RCC 7860 (cell line): Measurements from ENCODE around the gene KRTAP10-9.
"Not testable (repeated sequence)": the region's sequence is repeated elsewhere in the genome, so short reads cannot be mapped to it uniquely, and the experiment has no call there.

Experiments used
- DNase-seq: peaks from one replicate; pipeline ENCODE4 v3.0.0-alpha.2; 2015; ENCODE audit warnings: low spot score
- FAIRE-seq: peaks from 2 replicates; lab custom pipeline; 2012; peaks lifted over from hg19 to GRCh38; lab: Jason Lieb, UNC

KRTAP10-9 gene

DNA sequence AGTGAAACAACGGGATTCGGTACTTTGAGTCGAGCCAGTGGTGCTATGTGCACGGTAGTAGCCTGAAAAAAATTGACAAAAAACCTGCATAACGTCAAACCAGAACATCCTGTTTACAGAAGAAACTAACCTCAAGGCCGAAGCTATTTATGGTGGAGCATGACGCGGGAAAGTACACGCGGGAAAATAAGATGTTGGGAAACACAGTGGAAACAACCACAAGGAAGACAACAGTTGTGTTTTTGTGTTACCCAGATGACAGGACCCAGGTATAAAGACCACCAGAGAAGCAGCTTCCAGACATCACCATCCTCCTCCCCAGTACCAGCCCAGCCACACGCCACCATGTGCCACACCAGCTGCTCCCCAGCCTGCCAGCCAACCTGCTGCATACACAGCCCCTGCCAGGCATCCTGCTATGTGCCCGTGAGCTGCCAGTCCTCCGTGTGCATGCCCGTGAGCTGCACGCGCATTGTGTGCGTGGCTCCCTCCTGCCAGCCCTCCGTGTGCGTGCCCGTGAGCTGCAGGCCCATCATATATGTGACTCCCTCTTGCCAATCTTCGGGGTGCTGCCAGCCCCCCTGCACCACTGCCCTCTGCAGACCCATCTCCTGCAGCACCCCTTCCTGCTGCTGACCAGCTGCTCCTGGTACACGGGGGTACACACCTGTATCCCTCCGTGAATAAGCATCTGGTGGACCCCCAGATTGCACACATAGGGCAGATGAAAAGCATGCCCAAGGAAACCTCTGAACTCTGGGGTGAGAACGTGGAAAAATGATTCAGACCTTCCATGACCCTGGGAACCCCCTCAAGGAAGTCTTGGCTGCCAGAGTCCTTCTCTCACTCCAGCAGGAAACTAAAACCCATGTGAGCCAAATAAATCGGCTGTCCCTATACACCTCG, 31.0 kb downstream of the KRTAP10-9 start, which contains the start of gene KRTAP12-3:
Gene KRTAP12-3, plus strand, starts transcription at position 298 of the 906 bp plus-strand sequence. Its CDS starts 48 bp downstream, at position 346.
- DNase-seq, result no peak
- FAIRE-seq, result no peak

DNA sequence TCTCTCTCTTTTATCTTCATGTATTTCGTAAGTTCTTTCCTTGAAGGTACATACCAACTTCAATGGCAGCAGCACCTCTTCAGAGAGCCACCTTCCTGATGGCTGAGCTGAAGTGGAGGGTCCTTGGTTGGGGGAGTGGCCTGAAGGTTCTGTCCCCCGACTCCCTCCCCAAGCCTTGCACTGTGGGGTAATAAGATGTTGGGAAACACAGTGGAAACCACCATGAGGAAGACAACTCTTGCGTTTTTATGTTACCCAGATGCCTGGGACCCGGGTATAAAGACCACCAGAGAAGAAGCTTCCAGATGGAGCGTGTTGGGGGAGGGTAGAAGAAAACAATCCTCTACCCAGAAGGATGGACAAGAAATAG, 31.6 kb downstream of the KRTAP10-9 start:
- FAIRE-seq (no peak), DNase-seq (no peak)

DNA sequence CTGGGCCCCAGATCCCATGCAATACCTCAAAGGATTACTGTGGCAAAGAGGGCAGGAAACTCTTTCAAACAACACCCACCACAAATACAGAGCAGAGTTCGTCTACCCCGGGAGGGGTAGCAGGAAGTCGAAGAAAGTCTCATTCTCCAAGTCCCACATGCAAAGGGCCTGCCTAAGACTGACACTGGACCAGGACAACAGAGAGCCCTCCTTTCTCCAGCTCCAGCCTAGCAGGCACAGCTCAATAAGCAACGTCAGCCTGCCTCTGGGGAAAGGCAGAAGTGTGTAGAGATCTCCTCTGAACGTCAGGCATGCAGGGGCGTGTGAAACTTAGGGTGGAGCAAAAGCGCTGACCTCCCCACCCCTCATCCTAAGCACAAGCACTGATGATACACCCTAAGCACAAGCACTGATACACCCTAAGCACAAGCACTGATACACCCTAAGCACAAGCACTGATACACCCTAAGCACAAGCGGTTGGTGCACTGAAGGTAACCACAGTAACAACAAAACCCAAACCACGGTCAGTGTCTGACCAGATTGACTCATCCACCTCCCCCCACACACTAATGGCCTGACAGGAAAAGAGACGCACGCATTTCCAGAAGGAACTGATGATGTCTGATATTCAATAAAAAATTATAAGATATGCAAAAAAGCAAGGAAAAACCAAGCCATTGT, 32.2 kb downstream of the KRTAP10-9 start:
- DNase-seq, result no peak
- no peak for FAIRE-seq

DNA sequence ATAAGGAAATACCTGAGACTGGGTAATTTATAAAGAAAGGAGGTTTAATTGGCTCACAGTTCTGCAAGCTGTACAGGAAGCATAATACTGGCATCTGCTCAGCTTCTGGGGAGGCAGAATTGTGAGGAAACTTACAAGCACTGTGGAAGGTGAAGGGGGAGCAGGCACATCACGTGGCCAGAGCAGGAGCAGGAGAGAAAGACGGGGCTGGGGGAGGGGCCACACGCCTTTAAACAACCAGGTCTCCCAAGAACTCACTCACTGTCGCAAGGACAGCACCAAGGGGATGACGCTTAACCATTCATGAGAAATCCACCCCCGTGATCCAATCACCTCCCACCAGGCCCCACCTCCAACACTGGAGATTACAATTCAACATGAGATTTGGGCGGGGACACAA, 34.7 kb downstream of the KRTAP10-9 start:
- FAIRE-seq, DNase-seq: not testable (repeated sequence)

DNA sequence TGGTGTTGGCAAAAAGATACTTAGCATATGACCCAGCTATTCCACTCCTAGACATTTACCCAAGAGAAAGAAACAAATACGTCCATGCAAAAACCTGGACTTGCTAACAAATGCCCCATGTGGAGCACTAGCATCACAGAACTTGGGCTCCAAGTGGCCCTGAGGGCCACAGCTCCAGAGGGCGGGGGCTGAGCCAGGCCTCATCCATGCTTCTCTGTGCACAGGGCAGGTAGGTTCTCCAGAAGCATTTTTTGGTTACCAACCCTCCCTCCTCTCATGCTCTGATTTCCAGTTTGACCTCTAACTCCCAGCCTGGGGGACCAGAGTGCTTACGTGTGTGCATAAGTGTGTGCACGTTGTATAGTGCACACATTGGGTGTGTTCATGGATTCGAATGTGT, 37.8 kb downstream of the KRTAP10-9 start:
- DNase-seq (no peak), FAIRE-seq (no peak)

DNA sequence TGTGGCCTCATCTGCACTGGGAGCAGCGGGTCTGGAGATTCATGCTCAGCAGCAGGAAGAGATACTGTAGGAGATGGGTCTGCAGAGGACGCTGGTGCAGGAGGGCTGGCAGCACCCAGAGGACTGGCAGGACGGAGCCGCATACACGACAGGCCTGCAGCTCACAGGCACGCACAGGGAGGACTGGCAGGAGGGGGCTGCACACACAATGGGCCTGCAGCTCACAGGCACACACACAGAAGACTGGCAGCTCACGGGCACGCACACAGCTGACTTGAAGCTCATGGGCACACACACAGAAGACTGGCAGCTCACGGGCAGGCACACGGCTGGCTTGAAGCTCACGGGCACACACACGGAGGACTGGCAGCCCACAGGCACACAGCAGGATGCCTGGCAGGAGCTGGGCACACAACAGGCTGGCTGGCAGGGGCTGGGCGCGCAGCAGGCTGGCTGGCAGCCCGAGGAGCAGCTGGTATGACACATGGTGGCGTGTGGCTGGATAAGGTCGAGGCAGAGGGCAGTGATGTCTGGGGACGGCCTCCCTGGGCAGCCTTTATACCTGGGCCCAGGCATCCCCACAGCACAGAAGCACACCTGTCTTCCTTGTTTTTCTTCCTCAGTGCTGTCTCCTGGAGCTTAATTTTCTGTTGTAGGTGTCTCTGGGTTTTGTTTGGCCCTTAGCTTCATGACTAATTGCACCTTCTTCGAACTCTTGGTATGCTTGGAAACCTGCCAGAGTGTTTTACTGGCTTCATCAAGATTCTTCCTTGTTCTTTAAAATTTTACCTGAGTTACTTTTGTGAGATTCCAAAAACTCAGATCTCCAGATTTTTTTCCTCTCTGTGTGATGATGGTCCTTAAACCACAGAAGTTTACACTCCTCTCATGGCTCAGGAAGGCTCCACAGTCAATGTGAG, 39.8 kb downstream of the KRTAP10-9 start, which contains the start of gene KRTAP12-2:
Gene KRTAP12-2, minus strand, starts transcription at position 527 of the 920 bp plus-strand sequence. Its CDS starts 41 bp downstream, at position 486.
- FAIRE-seq (no peak), DNase-seq (no peak)

DNA sequence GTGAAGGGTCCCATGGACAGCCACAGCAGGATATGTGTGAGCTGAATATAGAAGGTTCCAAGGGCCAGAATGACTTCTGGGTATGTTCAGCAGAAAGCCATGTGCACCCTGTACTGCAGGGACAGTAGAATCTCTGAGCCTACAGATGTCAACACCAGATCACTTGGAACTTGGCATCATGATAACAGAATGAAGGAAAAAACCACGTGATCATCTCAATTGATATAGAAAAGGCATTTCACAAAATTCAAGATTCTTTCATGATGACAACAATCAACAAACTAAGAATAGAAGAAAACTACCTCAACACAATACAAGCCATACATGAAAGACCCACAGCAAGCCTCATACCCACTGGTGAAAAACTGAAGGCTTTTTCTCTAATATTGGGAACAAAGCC, 40.7 kb downstream of the KRTAP10-9 start:
- no peak for DNase-seq
- no peak for FAIRE-seq

DNA sequence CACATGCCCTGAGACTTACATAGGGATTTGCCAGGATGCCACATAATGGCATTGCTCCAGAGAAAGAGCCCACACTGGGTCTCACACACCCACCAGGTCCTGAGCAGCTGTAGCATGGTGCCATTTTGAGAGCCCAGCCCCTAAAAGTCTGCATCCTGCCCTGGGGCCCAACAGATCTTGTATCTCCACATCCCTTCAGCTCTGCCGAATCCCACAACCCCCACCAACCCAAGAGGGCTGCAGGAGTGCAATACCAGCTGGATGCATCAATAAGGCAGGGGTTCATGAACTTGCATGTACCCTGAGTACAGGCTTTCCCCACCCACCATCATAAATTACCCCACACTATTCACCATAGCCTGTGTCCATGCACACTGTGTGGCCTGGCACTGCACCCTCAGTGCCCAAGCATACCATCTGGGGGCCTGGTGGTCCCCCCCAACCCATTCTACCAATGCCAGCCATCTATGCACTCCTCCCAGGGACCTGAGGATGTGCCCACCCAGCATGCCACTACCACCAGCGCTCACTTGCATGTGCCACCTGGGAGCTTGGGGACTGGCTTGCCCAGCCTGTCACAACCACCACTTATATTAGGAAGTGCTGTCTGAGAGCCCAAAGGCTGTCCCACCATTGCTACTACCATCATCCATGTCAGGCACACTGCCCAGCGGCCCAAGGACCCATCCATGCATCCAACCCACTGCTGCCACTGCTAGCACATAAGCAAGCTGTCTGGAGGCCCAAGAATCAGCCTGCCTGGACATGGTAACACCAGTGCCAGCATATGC, 43.9 kb downstream of the KRTAP10-9 start:
- no peak for DNase-seq
- no peak for FAIRE-seq

DNA sequence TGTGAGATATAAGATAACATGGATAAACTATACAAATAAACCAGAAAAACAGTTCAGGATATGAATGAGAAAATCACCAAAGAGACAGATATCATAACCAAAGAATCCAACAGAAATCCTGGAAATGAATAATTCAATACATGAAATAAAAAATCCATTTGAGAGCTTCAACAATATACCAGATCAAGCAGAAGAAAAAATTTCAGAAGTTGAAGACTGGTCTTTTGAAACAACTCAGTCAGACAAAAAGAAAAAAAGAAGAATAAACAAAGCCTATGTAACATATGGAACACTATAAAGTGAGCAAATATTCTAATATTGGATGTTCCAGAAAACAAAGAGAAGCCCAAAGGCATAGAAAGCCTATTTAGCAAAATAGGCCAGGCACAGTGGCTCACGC, 45.0 kb downstream of the KRTAP10-9 start:
- DNase-seq, result no peak
- FAIRE-seq, result no peak

DNA sequence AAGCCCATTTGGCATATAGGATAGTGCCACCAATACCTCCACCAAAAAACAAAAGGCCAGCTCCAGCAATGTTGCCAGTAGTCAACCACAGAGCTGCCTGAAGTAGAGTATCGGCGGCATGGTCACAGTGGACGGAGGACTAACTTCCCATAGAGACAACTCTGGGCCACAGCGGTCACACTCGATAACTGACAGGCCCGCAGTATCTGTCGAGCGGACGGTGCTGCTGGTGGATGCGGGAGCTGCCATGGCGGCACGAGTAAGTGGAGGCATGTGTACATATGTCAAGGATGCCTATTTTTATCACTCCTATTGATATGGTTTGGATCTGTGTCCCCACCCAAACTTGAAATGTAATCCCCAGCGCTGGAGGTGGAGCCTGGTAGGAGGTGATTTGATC, 51.0 kb downstream of the KRTAP10-9 start:
- no peak for FAIRE-seq
- no peak for DNase-seq
